ENCODE measurements around the gene ZNF101.

ZNF101 gene

DNA sequence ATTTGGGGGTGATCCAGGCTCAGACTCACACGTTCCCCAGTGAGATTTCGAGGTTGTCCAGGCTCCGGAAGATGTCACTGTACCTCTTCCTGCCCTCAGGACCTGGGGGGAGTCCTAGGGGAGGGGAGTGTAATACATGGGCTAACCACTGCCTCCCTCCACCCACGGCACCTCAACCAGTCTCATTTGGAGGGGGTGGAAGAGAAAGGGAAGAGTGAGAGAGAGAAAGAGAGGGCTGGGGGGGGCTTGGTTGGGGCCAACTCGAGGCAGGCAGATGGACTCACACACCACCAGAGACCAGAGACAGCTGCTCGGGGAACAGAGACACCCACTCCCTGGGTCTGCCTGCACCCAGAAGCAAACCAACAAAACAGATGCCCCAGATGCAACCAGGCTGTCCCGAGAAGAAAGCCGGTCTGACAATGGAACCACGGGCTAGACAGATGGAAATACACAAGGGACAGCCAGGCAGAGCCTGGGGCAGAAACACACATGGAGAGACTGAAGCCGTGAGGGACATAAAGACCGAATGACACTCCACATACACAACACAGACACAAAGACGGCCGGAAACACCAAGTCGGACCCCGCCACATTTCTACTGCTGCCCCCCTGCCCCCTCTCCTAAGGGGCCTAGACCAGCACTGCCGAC, 26.0 kb upstream of the ZNF101 start:
- DNase-seq (ENCODE audit: low read depth), result no peak

DNA sequence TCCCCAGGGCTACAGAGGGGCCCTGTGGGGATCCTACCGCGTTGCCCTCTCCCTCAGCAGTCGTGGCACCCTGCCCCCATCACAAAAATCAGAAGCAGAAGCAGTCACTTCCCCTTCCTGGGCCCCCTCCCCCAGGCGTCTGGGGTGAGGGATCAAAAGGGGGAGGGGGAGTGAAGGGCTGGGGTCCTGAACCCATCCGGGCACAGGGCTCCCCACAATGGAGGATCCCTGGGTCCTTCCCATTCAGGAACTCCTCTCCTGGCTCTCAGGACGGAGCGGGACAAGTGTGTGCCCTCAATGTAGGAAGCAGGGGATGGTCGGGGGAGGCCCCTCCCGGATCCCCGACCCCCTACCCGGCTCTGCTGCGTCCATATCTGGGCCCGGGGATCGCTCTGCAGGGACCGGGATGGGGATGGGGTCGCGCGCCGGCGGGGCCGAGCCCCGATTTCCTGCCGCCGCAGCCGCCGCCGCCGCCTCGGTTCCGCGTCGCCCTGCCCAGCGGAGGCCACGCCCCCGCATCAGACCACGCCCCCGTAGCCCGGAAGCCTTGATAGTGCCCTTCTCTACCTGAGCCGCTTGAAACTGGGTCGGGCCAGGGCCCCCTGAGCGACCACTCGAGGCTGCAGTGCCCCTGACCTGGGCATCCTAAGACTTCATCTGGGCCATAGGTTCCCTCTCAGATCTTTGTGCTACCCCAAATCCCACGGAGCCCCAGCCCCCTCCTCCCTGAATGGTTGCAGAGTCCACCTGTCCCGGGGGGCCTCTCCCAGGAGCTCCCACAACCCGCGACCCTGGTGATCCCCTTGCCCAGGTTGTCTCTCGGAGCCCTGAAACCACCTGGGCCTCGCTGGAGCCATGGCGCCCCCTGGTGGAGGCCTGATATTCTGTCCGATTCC, 25.2 kb upstream of the ZNF101 start, which contains the start of gene GMIP:
Gene GMIP, minus strand, starts transcription at position 500 of the 896 bp plus-strand sequence. Its CDS starts 128 bp downstream, at position 372.
- no peak for DNase-seq (ENCODE audit: low read depth)

DNA sequence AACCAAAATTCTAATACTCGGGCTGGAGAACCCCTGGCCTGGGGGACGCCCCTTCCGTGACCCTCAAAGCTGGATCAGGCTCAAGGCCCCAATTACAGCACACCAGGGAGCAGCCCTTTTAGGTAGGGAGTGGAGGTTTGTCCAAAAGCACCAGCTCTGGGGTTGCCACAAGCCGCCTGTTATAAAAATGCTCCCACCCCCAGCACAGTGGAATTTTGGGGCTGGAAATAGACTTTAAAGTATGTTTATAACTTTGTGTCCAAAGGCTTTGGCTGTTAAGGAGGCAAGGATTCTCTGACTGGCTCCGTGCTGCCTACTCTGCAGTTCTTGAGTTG, 24.6 kb upstream of the ZNF101 start:
- no peak for DNase-seq (ENCODE audit: low read depth)

DNA sequence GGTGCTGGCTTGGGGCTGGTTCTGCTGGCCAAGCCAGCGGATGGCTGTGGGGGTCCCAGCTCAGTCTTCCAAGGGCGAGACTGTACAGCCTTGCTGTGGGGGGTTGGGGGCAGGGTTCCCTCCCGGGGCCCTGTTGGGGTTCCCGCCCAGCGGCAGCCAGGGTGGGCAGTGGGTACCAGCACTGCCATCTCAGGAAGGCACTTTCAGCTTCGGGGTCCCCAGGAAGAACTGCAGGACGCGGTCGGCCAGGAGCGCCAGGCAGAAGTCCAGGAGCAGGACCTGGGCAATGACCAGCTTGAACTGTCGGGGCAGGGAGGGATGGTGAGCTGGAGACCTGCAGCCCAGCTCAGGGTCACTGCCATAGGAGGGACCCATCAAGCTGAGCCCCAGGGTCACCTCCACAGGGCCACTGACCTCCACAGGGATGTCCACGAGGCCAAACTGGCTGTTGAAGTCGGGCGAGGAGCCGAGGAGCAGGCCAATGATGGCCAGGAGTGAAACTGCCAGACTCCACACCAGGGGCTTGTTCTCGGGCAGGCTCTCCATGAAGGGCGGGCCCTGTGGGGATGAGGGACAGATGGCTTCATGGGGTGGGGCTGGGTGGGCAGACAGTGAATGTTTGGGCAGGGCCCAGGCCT, 23.3 kb upstream of the ZNF101 start:
- no peak for DNase-seq (ENCODE audit: low read depth)

DNA sequence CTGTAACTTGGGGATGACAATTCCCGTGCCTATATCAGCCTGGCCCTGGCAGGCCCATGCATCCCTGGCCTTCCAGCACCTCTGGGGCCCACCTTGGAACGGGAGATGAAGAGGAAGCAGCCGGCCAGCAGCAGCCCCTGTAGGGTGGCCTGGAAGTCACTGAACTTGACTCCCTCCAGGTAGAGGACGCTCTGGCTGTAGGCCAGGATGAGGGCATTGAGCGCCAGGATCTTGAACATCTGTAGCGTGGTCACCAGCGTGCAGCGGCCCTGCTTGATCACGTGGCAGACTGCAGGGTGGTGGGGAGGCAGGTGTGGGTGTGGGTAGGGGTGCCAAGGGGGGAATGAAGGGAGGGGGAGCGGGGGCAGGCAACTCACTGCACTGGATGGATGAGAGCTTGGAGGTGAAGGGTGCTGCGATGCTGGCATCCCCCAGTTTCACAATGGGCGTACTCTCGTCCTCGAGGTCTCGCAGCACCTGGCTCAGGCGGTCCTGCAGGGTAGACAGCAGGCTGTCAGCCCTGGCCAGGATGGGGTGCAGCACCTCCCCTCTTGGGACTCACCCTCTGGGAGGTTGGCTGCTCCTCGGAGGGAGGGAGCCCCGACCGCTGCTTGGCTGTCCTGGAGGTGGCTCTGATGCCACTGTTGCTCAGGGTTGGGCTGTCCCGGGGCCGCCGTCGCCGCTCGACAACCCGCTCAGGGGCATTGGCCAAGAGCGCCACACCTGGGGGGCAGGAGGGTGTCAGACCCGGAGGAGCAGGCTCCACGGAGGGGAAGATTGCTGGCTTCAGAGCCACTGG, 21.4 kb upstream of the ZNF101 start:
- no peak for DNase-seq (ENCODE audit: low read depth)

DNA sequence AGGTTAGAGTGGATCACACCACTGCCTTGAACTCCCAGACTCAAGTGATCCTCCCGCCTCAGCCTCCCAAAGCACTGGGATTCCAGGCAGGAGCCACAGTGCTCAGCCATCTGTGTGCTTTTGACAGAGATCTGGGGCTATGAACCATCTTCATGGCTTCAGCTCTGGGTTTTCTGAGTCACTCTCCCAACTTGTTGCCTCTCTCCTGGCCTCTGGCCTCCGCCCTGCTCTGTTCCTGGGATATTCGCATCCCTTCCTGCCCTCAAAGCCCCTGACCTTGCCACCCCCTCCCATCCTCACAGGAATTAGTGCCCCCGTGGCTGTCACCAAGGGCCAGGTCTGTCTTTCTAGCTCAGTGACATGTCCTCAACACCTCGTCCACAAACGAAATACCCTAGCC, 19.5 kb upstream of the ZNF101 start:
- DNase-seq (ENCODE audit: low read depth), result no peak

DNA sequence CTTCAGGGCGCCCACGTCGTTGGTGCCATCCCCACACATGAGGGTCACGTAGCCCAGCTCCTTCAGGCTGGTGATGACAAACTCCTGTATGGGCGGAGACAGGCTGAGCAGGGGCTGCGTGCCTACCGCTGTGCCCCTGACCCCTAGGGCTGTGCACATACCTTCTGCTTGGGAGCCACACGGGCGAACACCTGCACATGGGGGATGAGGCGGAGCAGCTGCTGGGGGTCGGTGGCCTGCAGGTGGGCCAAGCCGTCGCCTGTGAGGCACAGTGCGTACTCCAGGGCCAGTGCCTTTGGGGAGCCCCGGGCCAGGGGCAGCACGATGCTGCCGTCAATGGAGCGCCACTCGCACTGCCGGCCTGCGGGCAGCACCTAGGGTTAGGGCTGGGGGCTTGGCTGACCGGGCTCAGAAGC, 19.1 kb upstream of the ZNF101 start:
- no peak for DNase-seq (ENCODE audit: low read depth)

DNA sequence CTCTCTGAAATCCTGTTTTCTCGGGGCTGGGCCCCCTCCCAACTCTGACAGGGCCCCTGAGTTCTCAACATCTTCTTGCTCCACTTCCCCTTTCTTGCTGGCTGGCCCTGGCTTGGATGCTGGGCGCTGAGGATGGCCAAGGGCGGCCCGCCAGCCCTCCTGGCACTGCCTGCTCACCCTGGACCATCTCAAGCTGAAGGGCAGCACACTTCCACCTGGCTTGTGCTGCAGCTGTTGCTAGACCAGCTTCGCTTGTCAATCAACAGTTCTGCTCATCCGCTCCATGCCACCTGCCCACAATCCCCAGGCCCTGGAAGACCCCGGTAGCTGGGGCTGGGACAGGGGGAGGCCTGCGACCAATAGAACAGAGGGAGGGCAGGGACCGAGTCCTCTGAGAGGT, 18.3 kb upstream of the ZNF101 start:
- no peak for DNase-seq (ENCODE audit: low read depth)

DNA sequence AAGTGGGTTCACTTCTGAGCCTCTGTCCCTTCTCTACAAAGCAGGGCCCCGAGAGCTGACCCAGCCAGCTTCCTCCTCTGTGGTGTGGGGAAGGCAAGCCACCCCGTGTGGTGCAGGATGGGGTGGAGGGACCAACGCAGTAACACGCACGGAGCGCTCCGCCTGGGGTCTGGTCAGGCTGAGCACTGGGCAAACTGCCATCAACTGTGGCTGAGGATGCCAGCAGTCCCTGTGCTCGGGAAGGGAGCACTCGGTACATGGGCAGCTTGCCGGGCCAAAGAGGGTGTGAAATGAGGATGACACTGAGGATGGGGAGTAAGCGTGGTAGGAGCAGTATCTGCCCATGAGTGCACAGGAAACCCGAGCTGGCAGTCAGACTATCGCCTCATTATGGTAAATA, 17.6 kb upstream of the ZNF101 start:
- DNase-seq (ENCODE audit: low read depth), result no peak

DNA sequence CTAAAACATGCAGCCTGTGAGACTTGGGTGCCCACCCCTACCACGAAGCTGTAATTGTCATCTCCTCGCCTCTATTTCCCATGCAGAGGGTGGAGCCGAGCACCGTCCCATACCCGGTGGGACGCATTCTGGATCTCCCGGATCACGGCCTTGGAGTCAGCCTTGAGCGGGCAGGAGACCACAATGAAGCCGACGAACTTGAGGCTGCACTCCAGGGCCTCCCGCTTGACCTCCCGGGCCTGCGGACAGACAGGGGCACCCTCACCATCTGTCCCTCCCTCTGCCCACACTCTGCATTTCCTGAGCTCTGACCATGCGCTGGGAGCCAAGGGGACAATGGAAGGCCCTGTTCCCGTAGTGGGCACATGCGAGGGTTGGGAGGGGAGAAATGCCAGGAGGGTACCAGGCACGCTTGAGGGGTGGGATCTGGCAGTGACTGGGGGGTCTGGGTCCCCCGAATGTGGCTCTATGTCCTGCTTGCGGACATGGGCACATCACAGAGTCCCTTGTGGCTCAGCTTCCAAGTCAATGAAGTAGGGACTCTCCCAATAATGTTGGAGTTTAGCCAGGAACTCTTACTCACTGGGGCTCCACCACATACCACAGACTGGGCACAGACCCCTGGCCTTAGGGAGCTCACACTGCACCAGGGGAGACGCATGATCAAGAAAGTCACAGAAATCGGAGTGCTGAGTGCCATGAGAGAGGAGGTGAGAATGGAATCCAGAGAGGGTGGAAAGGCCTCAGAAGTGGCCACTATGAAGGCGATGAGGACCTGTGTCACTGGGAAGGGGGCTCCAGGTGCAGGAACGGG, 15.9 kb upstream of the ZNF101 start:
- DNase-seq (ENCODE audit: low read depth), result no peak

DNA sequence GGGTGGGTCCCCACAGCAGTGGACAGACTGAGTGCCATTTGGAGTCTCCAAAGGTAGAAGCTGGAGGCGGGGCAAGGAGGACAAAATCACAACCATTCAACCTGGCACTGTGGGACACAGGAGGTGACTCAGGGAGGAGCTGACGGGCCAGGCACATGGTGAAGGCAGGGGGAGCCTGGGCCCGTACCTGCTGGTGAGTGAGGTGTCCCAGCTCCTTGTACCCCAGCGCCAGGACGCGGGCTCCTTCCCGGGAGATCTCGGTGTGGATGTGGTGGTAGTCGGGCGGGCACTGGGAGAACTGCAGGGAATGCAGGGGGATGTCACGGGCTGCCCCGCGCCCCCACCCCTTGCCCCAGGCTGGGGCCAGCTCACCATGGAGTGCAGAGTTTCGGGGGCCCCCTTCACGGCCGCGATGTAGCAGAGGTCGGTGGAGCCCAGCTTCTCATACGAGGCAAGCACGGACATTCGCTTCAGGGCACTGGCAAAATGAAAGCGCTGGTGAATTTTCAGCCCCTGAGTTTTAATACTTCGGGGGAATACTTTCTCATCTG, 15.0 kb upstream of the ZNF101 start:
- DNase-seq (ENCODE audit: low read depth), result no peak

DNA sequence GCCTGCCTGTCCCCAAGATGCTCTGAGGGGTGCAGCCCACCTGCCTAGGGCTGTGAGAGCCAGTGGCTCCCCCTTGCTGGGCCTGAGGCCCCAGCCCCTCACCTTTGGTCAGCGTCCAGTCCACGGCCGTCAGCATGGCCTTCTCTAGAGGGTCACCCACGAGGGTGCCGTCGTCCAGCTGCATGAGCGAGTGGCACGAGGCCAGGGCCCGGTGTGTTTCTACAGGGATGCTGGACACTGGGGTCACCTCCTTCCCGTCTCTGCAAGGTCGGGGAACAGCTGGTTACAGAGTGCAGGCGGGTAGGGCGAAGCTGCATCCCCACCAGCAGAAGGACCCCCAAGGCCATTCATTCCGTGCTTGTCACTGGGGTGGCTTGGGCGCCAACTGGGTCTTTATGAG, 14.2 kb upstream of the ZNF101 start:
- no peak for DNase-seq (ENCODE audit: low read depth)

DNA sequence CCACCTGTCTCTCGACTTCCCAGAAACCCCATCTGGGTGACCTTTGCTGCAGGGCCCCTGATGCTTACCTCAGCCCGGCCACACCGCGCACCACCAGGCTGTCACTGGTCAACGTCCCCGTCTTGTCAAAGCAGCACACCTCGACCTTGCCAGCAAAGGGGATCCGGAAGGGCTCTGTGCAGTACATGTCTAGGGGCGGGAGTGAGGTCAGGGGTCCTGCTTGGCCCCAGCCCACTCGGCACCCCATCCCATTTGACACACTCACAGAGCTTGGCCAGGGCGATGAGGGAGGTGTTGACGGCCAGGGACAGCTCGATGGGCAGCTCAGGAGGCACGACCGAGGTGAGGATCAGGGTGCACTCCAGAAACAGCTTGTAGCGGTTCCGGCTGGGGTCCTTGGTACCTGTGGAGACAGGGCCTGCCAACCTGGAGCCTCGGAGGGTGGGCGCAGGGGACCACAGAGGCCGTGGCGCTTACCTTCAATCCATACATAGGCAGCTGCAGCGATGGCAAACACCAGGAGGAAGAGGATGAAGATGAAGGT, 13.5 kb upstream of the ZNF101 start:
- DNase-seq (ENCODE audit: low read depth), result no peak

DNA sequence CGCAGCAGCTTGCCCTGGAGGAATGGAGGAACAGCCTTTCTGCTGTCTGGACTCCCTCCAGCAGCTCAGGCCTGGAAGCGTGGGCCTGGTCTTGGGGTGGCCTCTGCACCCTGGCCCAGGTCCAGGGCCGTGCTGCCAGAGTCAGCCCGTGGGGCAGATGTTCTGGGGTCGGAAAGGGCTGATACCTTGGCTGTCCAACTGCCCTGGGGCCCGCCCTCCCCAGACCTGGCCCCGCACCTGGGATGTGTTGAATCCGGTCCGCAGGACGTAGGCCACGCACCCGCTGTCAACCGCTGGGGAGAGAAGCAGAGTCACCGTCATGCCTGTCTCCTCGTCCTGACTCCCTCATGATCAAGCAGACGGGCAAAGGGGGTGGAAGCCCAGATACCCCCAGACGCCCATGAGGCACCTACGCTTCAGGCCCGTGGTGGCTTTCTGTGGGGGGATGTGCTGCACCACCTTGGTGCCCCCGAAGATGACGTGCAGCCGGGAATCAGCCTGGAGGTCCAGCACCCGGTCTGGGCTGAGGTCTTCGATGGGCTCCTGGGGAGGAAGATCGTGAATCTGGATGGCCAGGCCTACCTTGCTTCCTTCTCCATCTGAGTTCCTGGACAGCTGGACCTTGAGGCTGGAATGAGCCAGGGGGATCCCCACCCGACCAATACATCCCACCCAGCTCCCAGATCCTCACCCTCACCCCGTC, 12.8 kb upstream of the ZNF101 start:
- DNase-seq (ENCODE audit: low read depth), result no peak

DNA sequence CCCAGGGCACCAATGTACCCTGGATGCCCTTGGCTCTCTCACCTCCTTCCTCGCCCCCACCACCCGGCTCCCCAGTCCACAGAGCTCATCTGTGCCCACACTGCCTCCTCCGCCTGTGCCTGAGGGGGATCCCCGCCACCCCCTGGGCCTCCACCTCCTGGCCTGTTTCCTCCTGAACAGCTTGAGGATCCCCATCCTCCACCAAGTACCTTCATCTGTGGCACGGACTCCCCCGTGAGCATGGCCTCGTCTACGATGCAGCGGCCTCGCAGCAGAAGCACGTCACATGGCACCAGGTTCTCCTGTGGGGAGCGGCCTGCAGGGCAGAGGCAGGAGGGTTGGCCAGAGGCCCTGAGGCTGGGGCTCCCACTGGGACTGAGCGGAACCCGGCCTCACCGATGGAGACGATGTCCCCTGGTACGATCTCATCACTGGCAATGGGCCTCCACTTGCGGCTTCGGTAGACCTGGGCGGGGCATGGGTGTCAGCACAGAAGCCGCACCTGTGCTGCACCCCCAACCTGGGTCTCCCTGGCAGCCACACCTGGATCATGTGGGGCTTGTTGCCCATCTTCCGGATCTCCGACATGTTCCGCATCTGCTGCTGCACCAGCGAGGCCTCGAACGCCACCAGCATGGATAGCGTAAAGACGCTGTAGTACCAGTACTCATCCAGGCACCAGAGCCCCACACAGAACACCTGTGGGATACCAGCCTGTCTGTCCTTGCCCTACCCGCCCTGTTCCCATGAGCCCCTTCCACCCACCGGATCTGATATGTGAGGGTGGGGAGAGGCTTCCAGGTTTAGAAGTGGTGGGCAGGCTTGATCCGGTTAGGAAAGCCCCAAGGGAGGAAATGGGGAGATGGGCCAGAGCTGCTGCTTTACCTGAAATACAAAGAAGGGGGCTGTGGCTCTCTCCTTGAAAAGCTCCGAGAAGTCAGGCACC, 11.9 kb upstream of the ZNF101 start:
- no peak for DNase-seq (ENCODE audit: low read depth)

DNA sequence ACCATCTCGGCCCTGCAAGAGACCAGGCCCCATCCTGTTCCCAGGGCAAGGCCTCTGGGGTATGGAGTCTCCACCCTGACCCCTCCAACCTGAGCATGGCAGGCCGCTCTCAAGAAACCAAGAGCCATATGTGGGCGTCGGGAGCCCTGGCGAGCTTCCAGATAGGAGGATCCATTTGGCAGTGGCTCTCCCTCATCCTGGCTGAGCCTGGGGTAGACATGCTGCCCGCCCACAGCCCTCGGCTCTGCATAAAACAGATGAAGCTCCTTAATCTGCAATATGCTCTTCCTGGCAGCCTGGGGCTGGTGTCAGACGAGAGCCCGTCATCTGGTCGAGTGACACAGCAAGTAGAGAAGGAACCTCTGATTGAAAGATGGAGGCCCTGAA, 11.2 kb upstream of the ZNF101 start:
- DNase-seq (ENCODE audit: low read depth), result no peak

DNA sequence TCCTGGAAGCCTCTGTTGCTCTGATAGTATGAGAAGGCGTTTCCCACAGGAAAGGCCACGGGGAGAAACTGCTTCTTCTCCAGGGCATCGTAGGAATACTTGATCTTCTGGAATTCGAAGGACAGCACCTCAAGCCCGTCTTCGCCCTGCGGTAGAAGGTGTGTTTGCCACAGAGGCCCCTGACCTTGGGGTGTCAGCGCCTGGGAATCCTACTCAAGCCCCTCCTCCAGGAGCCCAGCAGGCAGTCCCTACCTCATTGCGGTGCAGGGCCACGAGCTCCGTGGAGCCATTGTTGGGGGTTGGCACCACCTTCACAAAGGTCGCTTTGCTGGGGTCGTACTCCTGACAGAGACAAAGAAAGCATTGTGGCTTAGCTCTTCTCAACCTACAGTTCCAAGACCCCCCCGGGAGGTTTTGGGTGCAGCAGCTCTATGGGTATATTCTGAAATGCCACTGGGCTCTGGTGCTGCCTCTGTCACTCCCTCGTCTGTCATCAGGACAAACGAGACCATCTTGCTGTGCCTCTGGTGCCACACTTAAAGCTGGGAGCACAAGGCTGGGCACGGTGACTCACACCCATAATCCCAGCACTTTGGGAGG, 8.9 kb upstream of the ZNF101 start:
- DNase-seq (ENCODE audit: low read depth), result no peak

DNA sequence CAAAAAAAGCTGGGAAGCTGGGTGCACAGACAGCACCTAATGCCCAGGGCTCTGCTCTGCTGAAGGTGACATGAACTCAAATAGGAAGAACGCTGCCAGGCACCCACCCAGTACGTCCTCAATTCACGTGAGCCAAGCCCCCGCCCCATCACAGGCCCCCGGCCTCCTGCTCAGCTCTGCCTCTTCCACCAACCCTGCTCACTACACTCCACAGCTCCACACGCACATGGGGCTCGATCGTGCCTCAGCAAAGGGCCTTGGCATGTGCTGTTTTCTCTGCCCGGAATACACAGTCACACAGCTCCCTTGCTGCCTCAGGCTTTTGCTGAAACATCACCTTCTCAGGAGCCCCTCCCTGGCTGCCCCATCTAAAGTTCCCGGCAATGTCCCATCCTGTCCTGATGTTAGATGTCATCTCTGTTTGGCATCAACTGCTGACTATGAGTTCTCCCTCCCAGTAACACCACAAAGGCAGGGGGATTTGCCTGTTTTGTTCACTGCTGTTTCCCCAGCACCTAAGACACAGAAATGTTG, 7.4 kb upstream of the ZNF101 start:
- DNase-seq (ENCODE audit: low read depth), result no peak
